ENCODE measurements around the gene RRAS. TPM values are rescaled to one million over a fixed set of nuclear protein-coding genes. Genes with fewer than 3 reads are reported as not detected.

Gene RRAS
- total RNA-seq, 1 donor from 2014 or later = 96.1 TPM

- no peak for DNase-seq (ENCODE audit: low spot score)
These were observed 44.0 kb downstream of the RRAS start for GRCh38 chr19:49595819-49596404.

GRCh38 chr19:49594993-49595818 is 44.7 kb downstream of the RRAS start:
- DNase-seq (ENCODE audit: low spot score) = no peak

GRCh38 chr19:49594157-49594992 is 45.6 kb downstream of the RRAS start:
- no peak for DNase-seq (ENCODE audit: low spot score)

GRCh38 chr19:49593233-49594113 is 46.5 kb downstream of the RRAS start:
- peak; percentile 94 for DNase-seq (ENCODE audit: low spot score)

GRCh38 chr19:49592486-49593232 is 47.3 kb downstream of the RRAS start:
- no peak for DNase-seq (ENCODE audit: low spot score)

- DNase-seq (ENCODE audit: low spot score) = no peak
These were observed 48.0 kb downstream of the RRAS start for GRCh38 chr19:49591731-49592485.

- DNase-seq (ENCODE audit: low spot score) = peak; percentile 45
These were observed 48.8 kb downstream of the RRAS start, which contains the start of gene PRR12 for GRCh38 chr19:49590971-49591730. Gene PRR12, plus strand, starts transcription at chr19:49591182. Its CDS starts 473 bp downstream, at chr19:49591655.

GRCh38 chr19:49590071-49590970 is 49.6 kb downstream of the RRAS start:
- peak; percentile 96 for DNase-seq (ENCODE audit: low spot score)

GRCh38 chr19:49589502-49589905 is 50.4 kb downstream of the RRAS start:
- no peak for DNase-seq (ENCODE audit: low spot score)

- no peak for DNase-seq (ENCODE audit: low spot score)
These were observed 51.4 kb downstream of the RRAS start for GRCh38 chr19:49588365-49589122.

- DNase-seq (ENCODE audit: low spot score) = no peak
These were observed 52.7 kb downstream of the RRAS start for GRCh38 chr19:49587227-49587626.

Other genes with a start within 250 kb of the RRAS start
- not detected for gene PTH2, start 216.7 kb downstream of the RRAS start, total RNA-seq
- gene GFY, start 214.8 kb downstream of the RRAS start, total RNA-seq = not detected
- 1.6 TPM for gene SLC17A7, start 198.6 kb downstream of the RRAS start, total RNA-seq
- 77.9 TPM for gene PIH1D1, start 188.3 kb downstream of the RRAS start, total RNA-seq
- gene ALDH16A1, start 186.9 kb downstream of the RRAS start, total RNA-seq = 45.3 TPM
- gene FLT3LG, start 165.9 kb downstream of the RRAS start, total RNA-seq = 10.2 TPM
- gene RPL13A, start 152.5 kb downstream of the RRAS start, total RNA-seq = 2,400 TPM
- gene RPS11, start 143.7 kb downstream of the RRAS start, total RNA-seq = 1,395 TPM
- gene FCGRT, start 127.5 kb downstream of the RRAS start, total RNA-seq = 320 TPM
- 42.8 TPM for gene RCN3, start 112.1 kb downstream of the RRAS start, total RNA-seq
- gene NOSIP, start 59.6 kb downstream of the RRAS start, total RNA-seq = 56.3 TPM
- gene PRRG2, start 58.8 kb downstream of the RRAS start, total RNA-seq = 18.2 TPM
- 42.7 TPM for gene PRR12, start 49.0 kb downstream of the RRAS start, total RNA-seq
- gene SCAF1, start 2.1 kb upstream of the RRAS start, total RNA-seq = 86.0 TPM
- gene IRF3, start 25.7 kb upstream of the RRAS start, total RNA-seq = 174 TPM
- 18.9 TPM for gene BCL2L12, start 25.8 kb upstream of the RRAS start, total RNA-seq
- 103 TPM for gene PRMT1, start 37.1 kb upstream of the RRAS start, total RNA-seq
- 1.3 TPM for gene ADM5, start 49.5 kb upstream of the RRAS start, total RNA-seq
- gene CPT1C, start 51.0 kb upstream of the RRAS start, total RNA-seq = 14.2 TPM
- gene TSKS, start 123.2 kb upstream of the RRAS start, total RNA-seq = 0.58 TPM
- gene AP2A1, start 126.9 kb upstream of the RRAS start, total RNA-seq = 76.3 TPM
- 36.7 TPM for gene FUZ, start 173.1 kb upstream of the RRAS start, total RNA-seq
- 66.0 TPM for gene MED25, start 178.1 kb upstream of the RRAS start, total RNA-seq
- 249 TPM for gene PTOV1, start 211.0 kb upstream of the RRAS start, total RNA-seq
- 103 TPM for gene PNKP, start 227.4 kb upstream of the RRAS start, total RNA-seq
- 48.5 TPM for gene AKT1S1, start 237.2 kb upstream of the RRAS start, total RNA-seq
- 68.1 TPM for gene TBC1D17, start 237.6 kb upstream of the RRAS start, total RNA-seq